ENCODE data around the gene MMP19.

Gene MMP19

DNA sequence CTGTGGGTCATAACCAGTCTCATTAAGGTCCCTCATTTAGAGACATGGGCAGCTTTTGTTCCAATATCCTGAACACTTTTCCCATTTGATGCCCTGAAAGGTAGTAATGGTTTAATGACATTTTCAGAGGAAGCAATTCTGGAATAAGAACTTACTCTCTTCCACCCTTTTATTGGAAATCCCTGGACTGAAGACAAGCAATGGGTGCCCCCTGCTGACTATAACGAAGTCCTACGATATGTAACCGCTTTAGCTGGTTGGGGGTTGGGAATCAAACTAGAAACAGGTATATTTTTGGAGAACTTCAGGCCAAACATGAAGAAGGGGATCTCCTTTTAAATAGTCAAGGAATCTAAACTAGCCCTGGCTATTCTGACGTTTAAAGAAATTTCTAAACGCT lies 45.7 kb downstream of the MMP19 start:
- Histone ChIP-seq H3K9me2 (ENCODE audit: low read depth, low read length) (no peaks in the 10 kb centered on the region), H3K27me3 (ENCODE audit: insufficient read depth, low read length) (no peaks in the 10 kb centered on the region), H3K9ac (ENCODE audit: low read length) (no peak overlapping the region), H2AFZ (ENCODE audit: low read length) (no peak overlapping the region), H3F3A (ENCODE audit: insufficient read depth, low read length) (no peaks in the 10 kb centered on the region), H3K79me2 (ENCODE audit: insufficient read depth, low read length) (no peaks in the 10 kb centered on the region), H3K4me3 (ENCODE audit: low read depth, low read length, poor library complexity, severe bottlenecking) (no peak overlapping the region), H3K4me1 (ENCODE audit: insufficient read depth, low read length, severe bottlenecking) (peaks cover 3% of the 10 kb centered on the region), H3K9me3 (ENCODE audit: low read length) (no peaks in the 10 kb centered on the region), H3K27ac (ENCODE audit: low read depth, low read length, poor library complexity, severe bottlenecking) (no peak overlapping the region), H3K36me3 (ENCODE audit: insufficient read depth, low read length) (peaks cover 99% of the 10 kb centered on the region), H3K4me2 (ENCODE audit: low read length) (no peak overlapping the region), H4K20me1 (ENCODE audit: insufficient read depth, low read length) (0 out of 2 replicates have a peak, but pooled peaks cover 2% of the 10 kb centered on the region)
- TF ChIP-seq EZH2 (IDR thresholded peaks at IDR 0.05; ENCODE audit: borderline replicate concordance, low read length) = no peak
- TF ChIP-seq, protein P1, sequence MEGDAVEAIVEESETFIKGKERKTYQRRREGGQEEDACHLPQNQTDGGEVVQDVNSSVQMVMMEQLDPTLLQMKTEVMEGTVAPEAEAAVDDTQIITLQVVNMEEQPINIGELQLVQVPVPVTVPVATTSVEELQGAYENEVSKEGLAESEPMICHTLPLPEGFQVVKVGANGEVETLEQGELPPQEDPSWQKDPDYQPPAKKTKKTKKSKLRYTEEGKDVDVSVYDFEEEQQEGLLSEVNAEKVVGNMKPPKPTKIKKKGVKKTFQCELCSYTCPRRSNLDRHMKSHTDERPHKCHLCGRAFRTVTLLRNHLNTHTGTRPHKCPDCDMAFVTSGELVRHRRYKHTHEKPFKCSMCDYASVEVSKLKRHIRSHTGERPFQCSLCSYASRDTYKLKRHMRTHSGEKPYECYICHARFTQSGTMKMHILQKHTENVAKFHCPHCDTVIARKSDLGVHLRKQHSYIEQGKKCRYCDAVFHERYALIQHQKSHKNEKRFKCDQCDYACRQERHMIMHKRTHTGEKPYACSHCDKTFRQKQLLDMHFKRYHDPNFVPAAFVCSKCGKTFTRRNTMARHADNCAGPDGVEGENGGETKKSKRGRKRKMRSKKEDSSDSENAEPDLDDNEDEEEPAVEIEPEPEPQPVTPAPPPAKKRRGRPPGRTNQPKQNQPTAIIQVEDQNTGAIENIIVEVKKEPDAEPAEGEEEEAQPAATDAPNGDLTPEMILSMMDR (IDR thresholded peaks at IDR 0.05; ENCODE audit: low read length) = peak; percentile 60

GRCh38 chr12:55795950-55796349 lies 46.8 kb downstream of the MMP19 start:
- 0 out of 2 replicates have a peak, but pooled peaks cover 2% of the 10 kb centered on the region for H4K20me1 ChIP-seq (ENCODE audit: insufficient read depth, low read length)
- H3K4me1 ChIP-seq (ENCODE audit: insufficient read depth, low read length, severe bottlenecking) = peaks cover 3% of the 10 kb centered on the region
- H3K79me2 ChIP-seq (ENCODE audit: insufficient read depth, low read length) = no peaks in the 10 kb centered on the region
- no peak overlapping the region for H3K9ac ChIP-seq (ENCODE audit: low read length)
- H2AFZ ChIP-seq (ENCODE audit: low read length) = no peak overlapping the region
- H3K27me3 ChIP-seq (ENCODE audit: insufficient read depth, low read length) = no peaks in the 10 kb centered on the region
- H3K4me2 ChIP-seq (ENCODE audit: low read length) = no peak overlapping the region
- no peaks in the 10 kb centered on the region for H3K9me3 ChIP-seq (ENCODE audit: low read length)
- no peaks in the 10 kb centered on the region for H3K9me2 ChIP-seq (ENCODE audit: low read depth, low read length)
- H3K36me3 ChIP-seq (ENCODE audit: insufficient read depth, low read length) = peaks cover 100% of the 10 kb centered on the region
- H3K27ac ChIP-seq (ENCODE audit: low read depth, low read length, poor library complexity, severe bottlenecking) = no peak overlapping the region
- H3K4me3 ChIP-seq (ENCODE audit: low read depth, low read length, poor library complexity, severe bottlenecking) = no peak overlapping the region
- no peaks in the 10 kb centered on the region for H3F3A ChIP-seq (ENCODE audit: insufficient read depth, low read length)
- no peak for TF ChIP-seq EZH2 (IDR thresholded peaks at IDR 0.05; ENCODE audit: borderline replicate concordance, low read length)
- TF ChIP-seq, protein P1 (IDR thresholded peaks at IDR 0.05; ENCODE audit: low read length) = no peak

DNA sequence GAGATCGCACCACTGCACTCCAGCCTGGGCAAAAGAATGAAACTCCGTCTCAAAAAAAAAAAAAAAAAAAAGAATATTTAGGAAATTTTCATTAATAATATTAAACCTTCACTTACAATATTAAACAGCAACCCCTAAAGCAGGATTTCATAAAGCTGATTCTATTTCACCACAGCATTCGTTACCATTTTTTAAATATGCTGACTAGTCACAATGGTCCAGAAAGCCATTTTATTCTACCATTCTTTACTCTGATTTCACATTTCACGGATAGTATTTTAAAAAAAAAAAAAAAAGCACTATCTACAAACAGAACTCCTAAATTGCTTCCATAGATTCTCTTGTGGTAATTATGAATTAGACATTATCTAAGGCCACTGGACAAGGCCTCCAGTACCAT lies 52.8 kb downstream of the MMP19 start:
- no peaks in the 10 kb centered on the region for H3K27me3 ChIP-seq (ENCODE audit: insufficient read depth, low read length)
- H3K4me2 ChIP-seq (ENCODE audit: low read length) = no peak overlapping the region
- H2AFZ ChIP-seq (ENCODE audit: low read length) = no peak overlapping the region
- H3F3A ChIP-seq (ENCODE audit: insufficient read depth, low read length) = no peaks in the 10 kb centered on the region
- no peaks in the 10 kb centered on the region for H3K9me3 ChIP-seq (ENCODE audit: low read length)
- H3K9me2 ChIP-seq (ENCODE audit: low read depth, low read length) = no peaks in the 10 kb centered on the region
- no peaks in the 10 kb centered on the region for H3K4me1 ChIP-seq (ENCODE audit: insufficient read depth, low read length, severe bottlenecking)
- TF ChIP-seq, protein P1 (IDR thresholded peaks at IDR 0.05; ENCODE audit: low read length) = no peak
- TF ChIP-seq EZH2 (IDR thresholded peaks at IDR 0.05; ENCODE audit: borderline replicate concordance, low read length) = no peak
- no peak overlapping the region for H3K27ac ChIP-seq (ENCODE audit: low read depth, low read length, poor library complexity, severe bottlenecking)
- H3K79me2 ChIP-seq (ENCODE audit: insufficient read depth, low read length) = no peaks in the 10 kb centered on the region
- H3K4me3 ChIP-seq (ENCODE audit: low read depth, low read length, poor library complexity, severe bottlenecking) = no peak overlapping the region
- no peak overlapping the region for H3K9ac ChIP-seq (ENCODE audit: low read length)
- peaks cover 94% of the 10 kb centered on the region for H3K36me3 ChIP-seq (ENCODE audit: insufficient read depth, low read length)
- H4K20me1 ChIP-seq (ENCODE audit: insufficient read depth, low read length) = no peaks in the 10 kb centered on the region
